Smooth muscle cell (in vitro differentiated cells): ENCODE measurements around the gene ABHD17A. TPM values are rescaled to one million over a fixed set of nuclear protein-coding genes. Genes with fewer than 3 reads are reported as not detected.

ENCODE experiments used
- DNase-seq: peaks from one replicate; lab custom pipeline; 2025; ENCODE audit not compliant: unreplicated experiment; lab: John Stamatoyannopoulos, UW
- H2AFZ ChIP-seq: fragments of 200-600 bp; sonication (generic); 2 replicates; pipeline ENCODE4 v1.6.0; 2016; ENCODE audit warnings: antibody characterized with exemption, low read depth, mild to moderate bottlenecking
- H3F3A ChIP-seq: fragments of 200-600 bp; sonication (generic); 2 replicates; pipeline ENCODE4 v1.6.0; 2017; ENCODE audit warnings: antibody characterized with exemption, low read depth
- H3K27ac ChIP-seq: fragments of 200-600 bp; sonication (generic); 2 replicates; pipeline ENCODE4 v1.5.1; 2016; ENCODE audit warnings: low read depth, mild to moderate bottlenecking
- H3K27me3 ChIP-seq: fragments of 200-600 bp; sonication (generic); 2 replicates; pipeline ENCODE4 v1.6.1; 2016; ENCODE audit warnings: low read depth, mild to moderate bottlenecking
- H3K36me3 ChIP-seq: fragments of 200-600 bp; sonication (generic); 2 replicates; pipeline ENCODE4 v1.5.1; 2016; ENCODE audit warnings: low read depth
- H3K4me1 ChIP-seq: fragments of 200-600 bp; sonication (generic); 2 replicates; pipeline ENCODE4 v1.5.1; 2016; ENCODE audit warnings: low read depth
- H3K4me2 ChIP-seq: fragments of 200-600 bp; sonication (generic); 2 replicates; pipeline ENCODE4 v1.6.0; 2016; ENCODE audit warnings: mild to moderate bottlenecking
- H3K4me3 ChIP-seq: fragments of 200-600 bp; sonication (generic); 2 replicates; pipeline ENCODE4 v1.5.1; 2016; ENCODE audit warnings: mild to moderate bottlenecking
- H3K79me2 ChIP-seq: fragments of 200-600 bp; sonication (generic); 2 replicates; pipeline ENCODE4 v1.6.0; 2016; ENCODE audit warnings: low read depth, mild to moderate bottlenecking
- H3K9ac ChIP-seq: fragments of 200-600 bp; sonication (generic); 2 replicates; pipeline ENCODE4 v1.6.0; 2016; ENCODE audit warnings: low read depth
- H3K9me3 ChIP-seq: fragments of 200-600 bp; sonication (generic); replicated peaks from 2 replicates; pipeline ENCODE4 v1.5.1; 2016; ENCODE audit warnings: low read depth
- H4K20me1 ChIP-seq: fragments of 200-600 bp; sonication (generic); 2 replicates; pipeline ENCODE4 v1.6.0; 2016; ENCODE audit warnings: low read depth
- WGBS: methylation state at CpG from one replicate; pipeline ENCODE4 v1.1.7; 2016; ENCODE audit warnings: low lambda C conversion rate; 5-methylcytosine and 5-hydroxymethylcytosine counted together
- polyA plus RNA-seq: library from polyadenylated mRNA; unstranded; fragments of >200 nt; fragmentation: Nextera tagmentation; extraction: Ambion mirVana; gene quantifications from 2 replicates; pipeline ENCODE4 v1.2.1, GENCODE V29; 2016
- total RNA-seq: library from RNA; depleted of rRNA; stranded (reverse); fragments of >200 nt; gene quantifications from 2 replicates; pipeline ENCODE4 v1.2.3, GENCODE V29; 2014
- TF ChIP-seq, protein P1 (sequence below): fragments of 200-600 bp; sonication (generic); IDR thresholded peaks from 2 replicates; pipeline ENCODE4 v1.5.1; 2017; ENCODE audit warnings: borderline replicate concordance, mild to moderate bottlenecking, antibody characterized with exemption; ENCODE audit not compliant: insufficient read depth, poor library complexity, severe bottlenecking

Gene ABHD17A
- total and polyA plus RNA-seq, 2 experiments from 2014 or later, result 42.9 to 106 TPM

GRCh38 chr19:1844513-1845124, 40.7 kb downstream of the ABHD17A start:
- H3K36me3 ChIP-seq, result no peaks in the 10 kb centered on the region
- no peak overlapping the region for H3K27ac ChIP-seq
- no peak for DNase-seq
- no peak overlapping the region for H3K4me3 ChIP-seq
- H4K20me1 ChIP-seq, result peaks cover 84% of the 10 kb centered on the region
- no peak overlapping the region for H3K9ac ChIP-seq
- WGBS, result 92% methylated on average over 13 of the region's 19 CpGs
- H3F3A ChIP-seq, result peaks cover 5% of the 10 kb centered on the region
- H2AFZ ChIP-seq, result no peak overlapping the region
- H3K27me3 ChIP-seq, result no peaks in the 10 kb centered on the region
- TF ChIP-seq, protein P1, sequence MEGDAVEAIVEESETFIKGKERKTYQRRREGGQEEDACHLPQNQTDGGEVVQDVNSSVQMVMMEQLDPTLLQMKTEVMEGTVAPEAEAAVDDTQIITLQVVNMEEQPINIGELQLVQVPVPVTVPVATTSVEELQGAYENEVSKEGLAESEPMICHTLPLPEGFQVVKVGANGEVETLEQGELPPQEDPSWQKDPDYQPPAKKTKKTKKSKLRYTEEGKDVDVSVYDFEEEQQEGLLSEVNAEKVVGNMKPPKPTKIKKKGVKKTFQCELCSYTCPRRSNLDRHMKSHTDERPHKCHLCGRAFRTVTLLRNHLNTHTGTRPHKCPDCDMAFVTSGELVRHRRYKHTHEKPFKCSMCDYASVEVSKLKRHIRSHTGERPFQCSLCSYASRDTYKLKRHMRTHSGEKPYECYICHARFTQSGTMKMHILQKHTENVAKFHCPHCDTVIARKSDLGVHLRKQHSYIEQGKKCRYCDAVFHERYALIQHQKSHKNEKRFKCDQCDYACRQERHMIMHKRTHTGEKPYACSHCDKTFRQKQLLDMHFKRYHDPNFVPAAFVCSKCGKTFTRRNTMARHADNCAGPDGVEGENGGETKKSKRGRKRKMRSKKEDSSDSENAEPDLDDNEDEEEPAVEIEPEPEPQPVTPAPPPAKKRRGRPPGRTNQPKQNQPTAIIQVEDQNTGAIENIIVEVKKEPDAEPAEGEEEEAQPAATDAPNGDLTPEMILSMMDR, result no peak
- peaks cover 76% of the 10 kb centered on the region for H3K79me2 ChIP-seq
- no peak overlapping the region for H3K4me2 ChIP-seq
- H3K9me3 ChIP-seq, result no peaks in the 10 kb centered on the region
- peaks cover 11% of the 10 kb centered on the region for H3K4me1 ChIP-seq

GRCh38 chr19:1843646-1844394, 41.5 kb downstream of the ABHD17A start:
- no peaks in the 10 kb centered on the region for H3K36me3 ChIP-seq
- H3K9me3 ChIP-seq, result no peaks in the 10 kb centered on the region
- TF ChIP-seq, protein P1, result no peak
- H3K27me3 ChIP-seq, result no peaks in the 10 kb centered on the region
- H3K27ac ChIP-seq, result no peak overlapping the region
- H3F3A ChIP-seq, result peaks cover 1% of the 10 kb centered on the region
- no peak overlapping the region for H3K4me3 ChIP-seq
- no peak overlapping the region for H2AFZ ChIP-seq
- H4K20me1 ChIP-seq, result peaks cover 92% of the 10 kb centered on the region
- H3K9ac ChIP-seq, result no peak overlapping the region
- peaks cover 84% of the 10 kb centered on the region for H3K79me2 ChIP-seq
- 92% methylated on average over 25 of the region's 25 CpGs for WGBS
- no peak for DNase-seq
- peaks cover 11% of the 10 kb centered on the region for H3K4me1 ChIP-seq
- no peak overlapping the region for H3K4me2 ChIP-seq

GRCh38 chr19:1843116-1843515, 42.2 kb downstream of the ABHD17A start:
- Histone ChIP-seq H3K4me2 (no peak overlapping the region), H3F3A (no peaks in the 10 kb centered on the region), H4K20me1 (peaks cover 99% of the 10 kb centered on the region), H3K4me1 (peaks cover 11% of the 10 kb centered on the region), H3K9ac (no peak overlapping the region), H3K36me3 (no peaks in the 10 kb centered on the region), H3K9me3 (no peaks in the 10 kb centered on the region), H3K27ac (no peak overlapping the region), H3K79me2 (peaks cover 91% of the 10 kb centered on the region), H3K4me3 (no peak overlapping the region), H3K27me3 (no peaks in the 10 kb centered on the region), H2AFZ (no peak overlapping the region)
- WGBS, result 97% methylated on average over 22 of the region's 22 CpGs
- DNase-seq, result no peak
- TF ChIP-seq, protein P1, result no peak
